GM12874 (cell line): ENCODE measurements around the gene SCGB3A1.

Experiments used
- CTCF ChIP-seq: IDR thresholded peaks from 2 replicates; pipeline ENCODE4 v1.5.1; 2011; ENCODE audit warnings: low read depth, mild to moderate bottlenecking, control low read depth, low read length, moderate library complexity; ENCODE audit not compliant: insufficient read depth

SCGB3A1 gene

GRCh38 chr5:180623411-180623834, 32.1 kb upstream of the SCGB3A1 start:
- TF ChIP-seq CTCF: no peak

DNA sequence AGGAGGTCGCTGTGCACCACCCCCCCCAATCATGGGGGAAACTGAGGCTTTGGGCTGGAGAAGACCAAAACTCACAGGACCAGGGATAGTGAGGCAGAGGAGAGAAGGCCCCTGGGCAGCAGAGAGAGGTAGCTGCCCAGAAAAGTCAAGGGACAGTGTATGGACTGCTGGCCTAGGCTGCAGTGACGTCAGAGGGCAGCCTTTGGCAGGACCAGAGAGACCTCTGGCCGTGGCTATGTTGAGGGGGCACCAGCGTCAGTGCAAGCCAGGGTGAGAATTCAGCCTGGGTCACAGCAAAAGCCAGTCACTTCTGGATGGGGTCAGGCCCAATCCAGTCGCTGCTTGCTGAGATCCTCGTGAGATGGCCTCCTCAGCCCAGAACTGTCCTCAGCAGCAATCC, 31.6 kb upstream of the SCGB3A1 start:
- no peak for TF ChIP-seq CTCF

- no peak for TF ChIP-seq CTCF
Observed at GRCh38 chr5:180621311-180621710, 30.0 kb upstream of the SCGB3A1 start.

DNA sequence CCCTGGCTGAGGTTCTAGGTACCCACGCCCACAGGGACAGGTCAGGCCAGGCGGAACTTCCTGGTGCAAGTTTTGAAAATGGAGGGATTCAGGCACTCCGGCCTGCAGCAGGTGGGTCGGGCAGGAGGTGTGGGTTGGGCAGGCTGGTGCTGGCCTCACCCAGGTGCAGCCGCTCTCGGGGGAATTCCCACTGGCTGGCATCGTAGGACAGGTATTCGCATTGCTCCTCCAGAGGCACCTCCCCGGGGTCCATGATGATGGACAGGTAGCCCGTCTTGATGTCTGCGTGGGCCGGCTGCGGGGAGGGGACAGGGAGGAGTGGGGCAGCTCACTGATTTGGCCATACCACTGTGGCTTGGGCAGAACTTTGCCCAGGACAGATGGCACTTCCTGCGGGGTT, 28.7 kb upstream of the SCGB3A1 start:
- TF ChIP-seq CTCF: no peak

DNA sequence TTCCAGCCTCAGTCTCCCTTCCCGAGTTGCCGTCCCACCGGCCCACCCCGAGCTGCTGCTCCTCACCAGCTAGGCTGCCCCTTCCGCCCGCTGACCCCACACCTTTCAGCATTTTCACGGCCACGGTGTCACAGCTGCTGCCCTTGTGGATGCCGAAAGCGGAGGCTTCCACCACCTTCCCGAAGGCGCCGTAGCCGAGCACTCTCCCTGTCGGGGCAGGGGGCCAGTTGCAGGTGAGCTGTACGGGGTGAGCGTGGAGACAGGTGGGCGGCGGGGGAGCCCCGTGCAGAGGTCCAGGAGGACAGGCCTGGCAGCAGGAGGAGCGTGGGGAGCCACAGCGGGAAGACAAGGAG, 28.2 kb upstream of the SCGB3A1 start:
- no peak for TF ChIP-seq CTCF

DNA sequence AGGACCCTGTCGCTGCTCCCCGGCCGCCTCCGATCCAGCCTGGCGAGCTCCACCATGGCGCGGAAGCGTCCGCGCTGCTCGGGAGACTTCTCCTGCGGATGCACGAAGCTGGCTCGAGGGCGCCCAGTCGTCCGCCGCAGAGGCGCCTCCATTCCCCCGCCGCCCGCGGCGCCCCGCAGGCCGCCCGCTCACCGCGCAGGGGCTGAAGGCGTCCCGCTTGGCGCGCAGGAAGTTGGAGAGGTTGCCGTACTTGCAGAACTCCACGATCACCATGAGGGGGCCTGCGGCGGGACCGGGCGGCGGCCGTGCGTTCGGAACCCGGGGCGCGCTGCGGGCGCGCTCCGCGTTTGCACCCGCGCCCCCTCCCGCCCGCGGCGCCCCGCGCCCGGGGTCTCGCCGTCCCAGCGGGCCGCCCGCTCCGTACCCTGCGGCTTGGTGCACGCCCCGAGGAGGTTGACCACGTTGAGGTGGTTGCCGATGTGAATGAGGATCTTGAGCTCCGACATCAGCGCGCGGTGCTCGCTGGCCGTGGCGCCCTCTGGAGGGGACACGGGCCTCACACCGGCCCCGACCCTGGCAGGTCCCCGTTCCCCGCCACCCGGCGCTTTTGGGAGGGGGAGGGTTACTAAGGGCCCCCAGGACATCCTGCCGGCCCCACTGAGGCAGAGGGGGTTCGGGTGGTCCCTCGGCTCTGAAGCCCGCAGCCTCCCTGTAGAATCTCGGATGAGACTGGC, 27.7 kb upstream of the SCGB3A1 start:
- no peak for TF ChIP-seq CTCF

DNA sequence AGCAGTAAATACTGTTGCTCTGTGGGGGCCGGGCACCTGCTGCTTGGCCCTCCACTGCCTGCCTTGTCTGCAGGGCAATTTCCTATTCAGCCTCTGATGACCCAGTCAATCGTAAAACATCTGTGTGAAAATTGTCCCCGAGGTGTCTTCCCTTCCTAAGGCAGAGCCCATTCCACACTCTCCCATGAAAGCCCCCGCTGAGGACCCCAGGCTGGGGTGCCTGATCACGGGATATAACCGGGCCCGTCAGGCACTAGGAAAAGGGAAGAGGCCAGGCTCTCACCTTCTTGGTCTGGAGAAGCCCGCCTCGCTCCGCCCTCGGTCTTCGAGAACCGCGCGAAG, 27.2 kb upstream of the SCGB3A1 start:
- no peak for TF ChIP-seq CTCF
